Endometrium (tissue), 2 donors: ENCODE measurements around the gene VPS39.

ENCODE experiments used
- FAIRE-seq: peaks from 2 replicates; lab custom pipeline; 2012; peaks lifted over from hg19 to GRCh38; lab: Jason Lieb, UNC
- donor health status: control.
- donor health status: control.

Gene VPS39

DNA sequence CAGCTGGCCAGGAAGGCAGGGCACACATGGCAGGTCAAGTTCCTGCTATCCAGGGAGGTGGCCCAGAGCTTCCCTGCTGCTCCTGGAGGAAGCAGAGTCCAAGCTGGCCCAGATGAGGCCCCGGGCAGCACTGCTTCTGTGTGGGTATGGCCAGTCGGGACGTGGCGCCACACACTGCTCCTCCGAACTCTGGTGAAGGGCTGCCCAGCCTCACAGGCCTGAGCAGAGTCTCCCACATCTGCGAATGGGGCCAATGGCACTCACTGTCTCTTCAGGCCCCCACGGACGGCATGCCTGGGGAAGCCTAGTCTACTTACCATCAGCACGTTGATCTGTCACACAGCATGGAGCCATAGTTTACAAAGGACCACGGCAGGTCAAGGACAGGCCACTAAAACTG is 49.2 kb downstream of the VPS39 start:
- FAIRE-seq: no peak

DNA sequence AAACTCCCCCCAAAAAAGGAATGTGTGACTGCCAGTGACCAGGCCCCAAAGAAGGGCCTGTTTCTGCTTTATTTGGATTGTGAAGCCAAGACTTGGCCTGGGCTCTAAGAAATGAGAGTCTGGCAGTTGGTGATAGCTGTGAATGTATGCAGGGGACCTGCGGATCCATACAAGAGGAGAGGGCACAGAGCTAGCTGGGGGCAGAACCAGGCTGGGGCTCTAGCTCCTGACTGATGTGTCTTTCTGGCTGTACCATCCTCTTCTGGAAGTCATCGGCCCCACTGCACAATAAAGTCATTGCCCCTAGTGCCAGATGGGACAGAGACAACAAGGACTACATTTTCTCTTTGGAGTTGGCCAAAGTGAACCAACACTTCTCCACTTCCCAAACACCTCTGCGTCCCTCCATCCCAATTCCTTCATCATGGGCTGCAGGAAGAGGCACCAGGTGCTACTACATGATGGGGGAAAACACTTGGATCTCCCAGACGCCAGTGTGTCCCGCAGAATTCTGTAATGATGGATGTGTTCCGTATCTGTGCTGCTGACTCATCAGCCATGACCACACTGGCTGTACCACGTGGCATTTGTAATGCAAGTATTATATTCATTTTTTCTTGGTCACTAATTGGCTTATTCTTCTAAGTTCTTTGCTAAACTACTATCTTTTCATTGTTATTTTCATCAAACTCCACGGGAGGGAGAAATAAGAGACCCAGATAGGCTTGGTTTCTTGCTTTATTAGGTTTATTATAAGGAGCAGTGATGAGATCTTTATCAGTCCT is 49.9 kb downstream of the VPS39 start:
- FAIRE-seq: no peak

DNA sequence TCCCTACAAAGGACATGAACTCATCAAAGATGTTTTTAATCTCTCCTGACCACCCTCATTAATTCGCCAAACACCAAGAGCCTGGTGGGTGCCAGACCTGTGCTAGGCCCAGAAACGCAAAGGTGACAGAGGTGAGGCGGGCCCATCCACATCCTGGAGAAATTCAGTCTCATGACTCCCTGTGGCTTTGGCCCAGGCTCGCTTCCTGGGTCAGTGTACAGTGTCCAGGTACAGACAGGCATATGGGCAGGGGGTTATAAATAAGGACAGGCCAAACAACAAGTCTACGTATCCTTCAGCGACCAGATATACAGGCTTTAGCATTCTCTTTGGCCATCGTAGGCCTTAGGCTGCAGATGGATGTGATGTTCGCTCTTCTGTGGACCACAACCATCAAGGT is 50.7 kb downstream of the VPS39 start:
- FAIRE-seq: no peak

DNA sequence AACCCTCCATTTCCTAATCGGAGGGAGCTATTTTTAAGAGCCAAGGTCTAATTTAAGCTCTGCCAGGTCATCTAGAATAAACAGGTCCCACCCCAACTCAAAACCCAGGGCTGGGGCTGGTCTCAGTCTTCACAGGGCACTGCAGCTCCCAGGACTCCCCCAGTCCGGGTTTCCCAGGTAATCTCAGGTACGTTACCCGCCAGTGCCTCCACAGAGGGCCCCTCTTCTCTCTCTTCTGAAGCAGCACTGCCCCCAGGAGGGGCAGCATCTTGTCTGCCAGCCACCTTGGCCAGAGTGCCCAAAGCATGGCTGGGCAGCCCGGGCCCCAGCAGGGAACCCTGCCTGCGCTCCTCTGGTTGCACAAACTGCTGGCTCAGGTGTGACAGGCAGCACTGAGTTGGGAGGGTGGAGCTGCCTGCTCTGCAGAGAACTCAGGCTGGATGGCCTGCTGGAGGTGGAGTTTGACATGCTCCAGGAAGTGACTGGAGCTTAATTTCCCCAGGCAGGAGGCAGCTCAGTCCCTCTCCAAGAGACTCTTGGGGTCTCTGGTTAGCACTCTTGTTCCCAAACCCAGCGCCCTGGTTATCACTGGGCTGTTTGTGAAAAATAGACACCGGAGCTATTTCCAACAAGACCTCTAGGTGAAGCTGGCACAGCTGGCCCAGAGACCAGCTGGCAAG is 51.7 kb downstream of the VPS39 start, which contains the start of gene PLA2G4F:
Gene PLA2G4F, minus strand, starts transcription at position 394 of the 680 bp plus-strand sequence. Its CDS starts 87 bp downstream, at position 307.
- FAIRE-seq: no peak

DNA sequence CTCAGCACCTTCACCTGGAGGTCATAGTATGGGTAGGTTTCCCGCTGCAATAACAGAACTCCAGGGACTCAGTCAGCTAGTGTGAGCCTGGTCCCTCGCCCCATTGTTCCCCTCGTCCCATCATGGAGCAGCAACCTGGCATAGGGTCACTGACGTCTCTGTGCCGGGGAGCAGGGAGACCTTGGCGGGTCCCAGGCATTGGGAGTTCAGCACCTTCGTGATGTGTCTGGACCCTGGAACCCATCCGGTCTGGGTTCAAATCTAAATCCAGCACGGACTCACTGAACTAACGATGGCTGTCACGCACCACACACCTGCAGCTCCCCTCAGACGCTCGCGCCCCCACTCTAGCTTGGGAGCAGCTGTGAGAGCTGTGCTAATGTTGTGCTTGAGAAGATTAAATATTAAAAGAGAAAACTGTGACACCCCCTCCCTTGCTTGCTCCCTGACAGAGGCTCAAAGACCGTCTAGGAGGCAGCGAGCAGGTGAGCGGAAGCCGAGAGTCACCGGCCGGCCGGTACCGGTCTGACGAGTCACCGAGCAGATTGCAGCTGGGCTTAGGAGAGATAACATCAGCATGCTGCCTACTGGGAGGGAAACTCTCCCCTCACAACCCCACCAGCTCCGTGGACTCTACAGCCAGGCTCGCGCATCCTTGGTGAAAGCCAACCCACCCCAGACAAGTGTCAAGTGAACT is 52.4 kb downstream of the VPS39 start:
- no peak for FAIRE-seq

DNA sequence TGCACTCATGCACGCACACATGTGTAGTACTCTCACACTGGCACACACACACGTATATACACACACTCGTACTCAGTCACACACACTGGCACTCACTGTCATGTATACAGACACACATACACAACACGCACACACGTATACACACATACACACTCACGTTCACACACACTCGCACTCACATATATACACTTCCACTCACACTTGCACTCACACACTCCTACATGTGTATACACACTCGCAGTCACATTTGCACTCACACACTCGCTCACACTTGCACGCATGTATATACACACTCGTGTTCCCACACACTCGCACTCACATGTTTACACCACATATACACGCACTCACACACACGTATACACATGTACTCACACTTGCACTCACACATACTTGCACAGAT is 53.1 kb downstream of the VPS39 start:
- no peak for FAIRE-seq

DNA sequence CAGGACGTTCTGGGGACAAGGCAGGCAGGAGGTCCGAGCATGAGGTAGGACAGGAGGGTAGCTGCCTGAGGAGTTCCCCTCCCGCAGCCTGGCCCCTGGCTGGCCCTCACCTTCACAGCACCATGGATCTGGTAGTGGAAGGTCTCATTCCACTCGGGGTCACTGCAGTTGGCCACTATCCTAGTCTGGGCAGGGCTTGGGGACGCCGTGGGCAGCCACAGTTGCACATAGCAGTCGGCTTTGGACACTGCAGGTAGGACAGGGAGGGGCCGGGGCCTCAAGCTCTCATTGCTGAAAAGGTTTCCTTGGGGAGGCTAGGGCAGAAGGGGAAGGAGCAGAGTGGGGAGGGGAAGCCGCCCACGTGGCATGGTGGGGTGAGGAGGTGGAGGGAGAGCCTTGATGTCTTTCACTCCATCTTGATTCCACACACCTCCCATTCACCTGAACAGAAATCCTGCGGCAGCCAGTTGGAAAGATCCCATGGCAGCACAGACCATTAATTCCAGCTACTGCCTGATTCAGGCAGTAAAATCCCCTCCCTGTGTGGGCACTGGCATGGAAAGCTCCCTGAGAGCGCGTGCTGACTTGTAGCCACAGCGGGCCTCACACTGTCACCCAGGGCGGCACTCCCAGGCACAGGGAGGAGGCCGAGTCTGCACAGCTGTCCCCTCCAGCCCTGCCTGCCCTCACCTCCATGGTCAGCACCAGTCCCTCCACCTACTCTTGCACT is 53.7 kb downstream of the VPS39 start:
- no peak for FAIRE-seq

DNA sequence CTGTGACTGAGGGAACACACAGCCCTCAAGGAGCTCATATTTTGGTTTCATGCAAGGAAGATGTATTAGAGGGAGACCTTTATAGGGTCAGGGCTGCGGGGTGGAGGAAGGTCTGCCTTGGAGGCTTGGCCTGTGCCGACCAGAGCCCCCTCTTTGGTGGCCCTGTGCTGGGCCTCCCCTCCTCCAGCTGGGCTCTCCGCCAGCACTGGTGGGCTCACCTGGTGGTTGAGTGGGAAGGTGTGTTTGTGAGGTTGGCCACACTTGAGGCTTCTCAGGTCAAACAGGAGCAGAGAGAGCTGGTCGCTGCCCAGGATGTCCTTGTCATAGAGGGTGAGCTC is 54.3 kb downstream of the VPS39 start:
- FAIRE-seq: no peak

DNA sequence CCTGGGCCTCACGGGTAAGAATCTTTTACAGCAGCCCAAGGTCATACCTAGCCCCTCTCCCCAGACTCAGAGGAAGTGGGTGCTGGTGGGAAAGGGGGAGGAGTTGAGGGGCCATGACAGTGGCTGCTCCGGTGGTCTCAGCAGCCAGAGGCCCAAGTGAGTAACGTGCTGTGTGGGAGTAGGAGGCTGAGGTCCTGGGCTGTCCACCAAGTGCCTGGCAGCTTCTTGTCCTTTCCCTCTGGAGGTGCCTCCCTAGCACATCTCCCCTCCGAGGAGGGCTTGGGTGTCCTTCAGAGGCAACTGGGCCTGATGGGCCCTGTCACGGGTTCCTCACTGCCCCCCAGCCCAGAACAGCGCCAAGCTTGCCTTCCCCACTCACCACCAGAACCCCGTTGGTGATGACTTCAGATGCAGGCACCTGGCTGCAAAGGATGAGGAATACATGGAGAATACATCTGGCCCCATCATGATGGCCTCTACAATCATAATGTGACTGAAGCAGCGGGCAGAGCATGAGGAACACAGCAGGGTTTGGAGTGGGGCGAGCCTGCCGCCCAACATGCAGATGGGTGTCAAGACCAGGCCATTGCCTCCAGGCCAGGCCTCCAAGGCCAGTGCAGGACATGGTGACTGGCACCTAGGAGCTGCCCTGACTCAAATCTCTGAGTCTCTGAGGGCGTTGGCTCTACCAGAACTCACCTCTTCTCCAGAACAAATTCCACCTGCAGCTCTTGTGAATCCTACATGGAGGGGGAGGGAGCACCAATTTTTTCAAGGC is 55.0 kb downstream of the VPS39 start:
- no peak for FAIRE-seq

DNA sequence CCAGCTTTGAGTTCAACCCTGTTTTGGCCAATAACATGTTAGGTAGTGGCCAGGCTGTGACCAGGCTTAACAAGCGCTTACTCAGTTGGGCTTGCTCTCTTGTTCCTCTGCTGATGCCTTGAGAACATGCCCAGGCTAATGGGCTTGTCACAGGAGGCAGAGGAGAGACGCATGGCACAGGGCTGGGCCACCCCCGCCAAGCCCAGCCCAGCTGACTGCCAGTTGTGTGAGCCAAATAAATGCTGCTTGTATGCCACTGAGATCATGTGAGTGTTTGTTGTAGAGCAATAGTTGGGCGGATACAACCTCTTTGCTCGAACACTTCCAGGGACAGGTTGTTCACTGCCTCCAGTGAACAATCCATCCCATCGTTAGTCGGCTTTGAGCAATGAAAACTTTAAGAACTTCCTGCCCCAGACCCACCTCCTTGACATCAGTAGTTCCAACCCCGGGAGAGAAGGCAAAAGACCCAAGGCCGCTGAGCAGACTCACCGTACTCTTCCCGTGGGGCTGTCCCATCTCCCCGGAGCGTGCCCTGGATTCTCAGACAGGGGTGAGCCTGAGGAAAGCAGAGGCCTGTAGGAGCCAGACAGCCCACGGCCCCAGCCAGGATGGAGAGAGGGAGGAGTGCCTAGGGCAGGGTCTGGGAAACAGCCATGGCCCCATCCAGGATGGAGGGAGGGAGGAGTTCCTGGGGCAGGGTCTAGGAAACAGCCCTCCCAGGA is 55.7 kb downstream of the VPS39 start:
- no peak for FAIRE-seq

DNA sequence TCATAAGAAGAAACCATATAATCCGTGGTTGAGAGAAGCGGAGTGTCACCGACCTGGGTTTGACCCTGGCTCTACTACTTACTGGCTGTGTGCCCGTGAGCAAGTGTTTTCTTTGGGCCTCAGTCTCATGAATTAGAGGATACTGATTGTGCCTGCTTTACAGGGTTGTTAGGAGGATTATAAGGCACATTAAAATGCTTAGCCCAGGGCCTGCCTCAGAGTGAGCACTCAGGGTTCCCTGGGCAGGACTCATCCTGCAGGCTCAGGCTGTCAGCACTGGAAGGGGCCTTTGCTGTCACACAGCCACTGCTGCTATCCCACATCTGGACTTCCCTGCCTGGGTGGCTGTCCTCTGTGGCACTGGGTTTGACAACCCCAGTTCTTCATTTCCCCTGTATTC is 56.4 kb downstream of the VPS39 start:
- no peak for FAIRE-seq

DNA sequence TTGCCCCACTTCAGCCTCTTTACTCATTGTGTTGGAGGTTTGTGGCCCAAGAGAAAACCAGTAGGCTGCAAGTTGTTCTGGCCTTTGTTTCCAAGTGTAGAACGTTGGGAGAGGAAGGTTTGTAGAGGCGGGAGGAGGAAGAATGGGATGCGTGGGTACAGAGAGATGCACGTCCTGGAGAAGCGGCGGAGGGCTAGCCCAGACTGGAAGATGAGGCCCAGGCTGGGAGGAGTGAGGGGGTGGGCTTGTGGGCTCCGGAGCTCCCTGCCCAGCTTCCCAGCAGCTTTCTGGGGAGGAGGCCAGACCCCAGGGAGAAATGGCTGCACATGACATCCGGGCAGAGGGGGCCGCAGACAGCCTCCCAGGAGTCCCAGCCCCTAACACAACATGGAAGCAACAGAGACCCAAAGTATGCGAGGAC is 57.0 kb downstream of the VPS39 start:
- FAIRE-seq: no peak

DNA sequence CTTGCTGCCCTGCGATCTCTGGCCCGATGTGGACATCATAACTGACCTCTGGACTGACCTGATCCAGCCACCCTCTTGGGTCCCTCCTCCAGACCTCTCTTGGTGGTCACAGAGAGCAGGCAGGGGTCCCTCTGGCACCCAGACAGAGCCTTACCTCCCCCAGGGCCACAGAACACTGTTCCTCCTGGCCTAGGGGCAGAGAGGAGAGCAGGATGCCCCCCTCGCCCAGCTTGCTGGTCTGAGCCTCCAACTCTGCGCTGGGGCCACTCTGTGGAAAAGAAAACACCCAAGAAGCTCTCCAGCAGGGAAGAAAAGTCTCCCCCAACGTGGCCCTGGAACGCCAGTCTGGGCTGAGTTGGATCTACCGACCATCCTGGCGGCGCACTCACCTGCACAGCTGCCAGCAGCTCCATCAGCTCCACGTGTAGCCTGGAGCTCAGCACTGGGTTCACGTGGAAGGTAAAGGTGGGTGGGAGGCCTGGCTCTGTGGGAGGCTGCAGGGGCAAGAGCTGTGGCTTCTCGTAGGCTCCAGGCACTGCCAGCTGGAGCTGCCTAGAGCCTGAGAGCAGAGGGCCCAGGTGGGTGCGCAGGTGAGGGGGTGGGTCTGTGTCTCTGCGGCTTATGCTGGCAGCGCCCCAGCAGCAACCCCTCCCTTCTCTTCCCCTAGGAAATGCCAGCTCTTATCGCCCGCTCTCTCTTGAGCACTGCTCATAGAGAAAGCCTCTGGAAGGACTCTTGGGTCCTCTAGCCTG is 57.7 kb downstream of the VPS39 start:
- FAIRE-seq: no peak

DNA sequence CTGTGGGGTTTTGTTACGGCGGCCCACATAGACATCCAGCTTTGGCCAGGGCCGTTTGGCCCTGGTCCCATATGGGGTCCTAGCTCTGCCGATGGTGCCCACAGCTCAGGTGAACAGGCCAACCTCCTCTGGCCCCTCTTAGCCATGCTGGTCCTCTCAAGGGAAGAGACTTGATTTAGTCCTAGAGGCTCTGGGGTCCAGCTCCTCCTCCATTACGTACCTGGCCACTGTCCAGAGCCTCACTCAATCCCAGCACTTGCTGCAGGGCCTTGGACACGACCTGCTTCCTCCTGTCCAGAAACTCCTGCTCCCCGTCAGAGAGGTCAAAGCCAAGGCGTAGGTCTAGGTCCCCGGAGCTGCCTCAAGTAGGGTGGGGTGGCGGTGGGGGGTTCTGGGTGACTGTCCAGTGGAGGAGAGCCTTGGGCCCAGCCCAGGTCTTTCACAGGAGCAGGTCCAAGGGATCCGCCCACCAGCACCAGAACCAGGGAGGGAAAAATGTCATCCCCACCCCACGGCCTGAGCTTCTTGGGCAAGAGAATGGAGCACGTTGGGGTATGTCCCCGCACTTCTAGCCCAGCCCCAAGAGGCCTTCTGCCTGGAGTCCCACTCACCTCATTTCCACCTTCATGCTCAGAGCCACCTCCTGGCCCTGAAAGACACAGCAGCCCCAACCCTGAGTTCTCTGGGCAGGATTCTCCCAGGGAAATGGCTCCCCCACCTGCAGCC is 58.4 kb downstream of the VPS39 start:
- no peak for FAIRE-seq

DNA sequence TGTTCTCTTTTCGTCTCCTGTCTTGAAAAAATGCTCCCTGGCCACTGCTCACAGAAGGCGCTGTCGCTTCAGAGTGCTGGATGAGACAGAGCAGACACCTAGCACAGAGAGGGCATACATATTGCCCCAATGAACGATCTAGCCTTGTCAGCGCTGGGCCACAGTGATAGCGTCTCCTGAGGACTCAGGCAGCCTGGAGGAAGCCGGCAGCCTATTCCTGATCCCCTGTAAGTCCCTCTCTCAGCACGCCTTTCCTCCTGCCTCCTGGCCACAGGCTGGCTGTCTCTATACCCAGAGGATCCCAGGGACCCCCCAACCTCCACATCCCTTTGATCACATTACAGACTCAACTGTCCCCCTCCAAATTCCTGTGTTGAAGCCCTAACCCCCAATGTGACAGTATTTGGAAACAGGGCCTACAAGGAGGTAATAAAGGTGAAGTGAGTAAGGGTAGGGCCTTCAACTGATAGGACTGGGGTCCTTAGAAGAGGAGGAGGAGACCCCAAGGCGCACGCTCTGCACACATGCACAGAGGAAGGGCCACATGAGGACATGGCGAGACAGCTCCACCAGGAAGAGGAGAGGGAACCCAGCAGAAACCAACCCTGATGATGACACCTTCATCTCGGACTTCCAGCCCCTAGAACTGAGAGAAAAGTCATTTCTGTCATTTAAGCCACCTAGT is 59.2 kb downstream of the VPS39 start:
- no peak for FAIRE-seq

DNA sequence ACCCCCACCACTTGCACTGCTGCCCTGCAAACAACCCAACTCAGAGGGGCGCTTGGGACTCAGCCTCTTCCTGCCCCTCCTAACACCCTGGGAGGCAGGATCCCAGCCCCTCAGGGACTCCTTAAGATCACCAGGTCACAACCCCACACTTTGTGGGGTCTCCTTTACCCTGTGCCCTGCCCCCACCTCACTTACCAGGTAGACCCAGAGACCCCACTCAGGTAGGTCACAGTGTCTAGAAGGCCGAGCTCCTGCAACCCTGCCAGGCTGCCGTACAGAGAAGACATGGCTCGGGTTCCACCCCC is 60.7 kb downstream of the VPS39 start:
- FAIRE-seq: no peak

DNA sequence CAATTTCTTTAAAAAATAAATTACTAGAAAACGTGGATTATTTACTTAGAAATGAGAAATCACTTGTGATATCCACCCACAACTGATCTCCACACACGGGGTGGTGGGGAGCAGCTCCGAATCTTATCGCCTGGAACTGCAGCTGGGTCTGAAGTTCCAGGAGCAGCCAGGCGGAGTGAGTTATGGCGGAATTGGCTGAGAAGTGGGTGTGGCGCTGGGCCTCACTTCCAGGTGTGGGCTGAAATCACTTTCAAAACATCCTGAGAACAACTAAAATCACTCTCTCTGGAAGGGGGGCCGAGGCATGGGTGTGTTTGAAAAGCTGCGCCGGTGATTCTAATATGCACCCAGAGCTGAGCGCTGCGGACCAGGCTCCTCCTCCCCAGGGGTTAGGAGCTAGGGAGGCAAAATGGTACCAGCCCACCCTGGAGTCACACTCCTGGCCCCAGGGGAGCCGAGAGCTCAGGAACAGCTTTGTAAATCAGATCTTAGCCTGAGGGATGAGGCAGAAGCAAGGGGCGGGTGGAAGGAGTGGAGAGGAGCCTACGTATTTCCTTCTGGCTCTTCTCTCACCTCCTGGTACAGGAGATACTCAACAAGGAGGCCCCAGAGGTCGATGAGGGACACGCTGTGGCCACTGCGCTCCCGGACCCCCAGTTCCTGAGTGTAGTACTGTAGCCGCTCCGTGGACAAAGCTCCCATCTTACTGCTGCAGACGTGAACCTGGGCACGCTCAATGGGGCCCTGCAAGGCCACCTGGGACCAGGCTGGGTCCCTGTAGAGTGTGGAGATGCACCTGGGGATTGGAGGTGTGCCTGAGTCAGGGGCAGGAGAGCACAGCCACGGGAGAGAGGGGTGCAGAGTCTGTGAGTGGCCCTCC is 61.3 kb downstream of the VPS39 start:
- no peak for FAIRE-seq
